ENCODE measurements around the gene MARF1.
"Not testable (repeated sequence)": the region's sequence is repeated elsewhere in the genome, so short reads cannot be mapped to it uniquely, and the experiment has no call there.

MARF1 gene

DNA sequence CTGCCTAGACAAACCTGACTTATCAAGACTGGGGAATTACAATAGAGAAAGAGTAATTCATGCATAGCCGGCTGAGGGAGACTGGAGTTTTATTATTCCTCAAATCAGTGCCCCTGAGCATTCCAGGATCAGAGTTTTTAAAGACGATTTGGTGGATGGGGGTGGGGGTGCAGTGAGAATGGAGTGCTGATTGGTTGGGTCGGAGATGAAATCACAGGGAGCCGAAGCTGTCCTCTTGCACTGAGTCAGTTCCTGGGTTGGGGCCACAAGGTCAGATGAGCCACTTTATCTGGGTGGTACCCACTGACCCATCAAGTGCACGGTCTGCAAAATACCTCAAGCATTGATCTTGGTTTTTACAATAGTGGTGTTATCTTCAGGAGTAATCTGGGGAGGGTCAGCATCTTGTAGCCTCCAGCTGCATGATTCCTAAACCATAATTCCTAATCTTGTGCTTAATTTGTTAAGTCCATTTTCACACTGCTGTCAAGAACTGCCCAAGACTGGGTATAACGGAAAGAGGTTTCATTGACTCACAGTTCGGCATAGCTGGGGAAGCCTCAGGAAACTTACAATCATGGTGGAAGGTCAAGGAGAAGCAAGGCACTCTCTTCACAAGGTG is 69.6 kb downstream of the MARF1 start:
- H3K4me3 ChIP-seq (ENCODE audit: low read depth, low read length), result no peak overlapping the region
- TF ChIP-seq, protein P1, sequence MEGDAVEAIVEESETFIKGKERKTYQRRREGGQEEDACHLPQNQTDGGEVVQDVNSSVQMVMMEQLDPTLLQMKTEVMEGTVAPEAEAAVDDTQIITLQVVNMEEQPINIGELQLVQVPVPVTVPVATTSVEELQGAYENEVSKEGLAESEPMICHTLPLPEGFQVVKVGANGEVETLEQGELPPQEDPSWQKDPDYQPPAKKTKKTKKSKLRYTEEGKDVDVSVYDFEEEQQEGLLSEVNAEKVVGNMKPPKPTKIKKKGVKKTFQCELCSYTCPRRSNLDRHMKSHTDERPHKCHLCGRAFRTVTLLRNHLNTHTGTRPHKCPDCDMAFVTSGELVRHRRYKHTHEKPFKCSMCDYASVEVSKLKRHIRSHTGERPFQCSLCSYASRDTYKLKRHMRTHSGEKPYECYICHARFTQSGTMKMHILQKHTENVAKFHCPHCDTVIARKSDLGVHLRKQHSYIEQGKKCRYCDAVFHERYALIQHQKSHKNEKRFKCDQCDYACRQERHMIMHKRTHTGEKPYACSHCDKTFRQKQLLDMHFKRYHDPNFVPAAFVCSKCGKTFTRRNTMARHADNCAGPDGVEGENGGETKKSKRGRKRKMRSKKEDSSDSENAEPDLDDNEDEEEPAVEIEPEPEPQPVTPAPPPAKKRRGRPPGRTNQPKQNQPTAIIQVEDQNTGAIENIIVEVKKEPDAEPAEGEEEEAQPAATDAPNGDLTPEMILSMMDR (IDR thresholded peaks at IDR 0.05; ENCODE audit: borderline replicate concordance, insufficient read depth, low read depth, low read length), result no peak

DNA sequence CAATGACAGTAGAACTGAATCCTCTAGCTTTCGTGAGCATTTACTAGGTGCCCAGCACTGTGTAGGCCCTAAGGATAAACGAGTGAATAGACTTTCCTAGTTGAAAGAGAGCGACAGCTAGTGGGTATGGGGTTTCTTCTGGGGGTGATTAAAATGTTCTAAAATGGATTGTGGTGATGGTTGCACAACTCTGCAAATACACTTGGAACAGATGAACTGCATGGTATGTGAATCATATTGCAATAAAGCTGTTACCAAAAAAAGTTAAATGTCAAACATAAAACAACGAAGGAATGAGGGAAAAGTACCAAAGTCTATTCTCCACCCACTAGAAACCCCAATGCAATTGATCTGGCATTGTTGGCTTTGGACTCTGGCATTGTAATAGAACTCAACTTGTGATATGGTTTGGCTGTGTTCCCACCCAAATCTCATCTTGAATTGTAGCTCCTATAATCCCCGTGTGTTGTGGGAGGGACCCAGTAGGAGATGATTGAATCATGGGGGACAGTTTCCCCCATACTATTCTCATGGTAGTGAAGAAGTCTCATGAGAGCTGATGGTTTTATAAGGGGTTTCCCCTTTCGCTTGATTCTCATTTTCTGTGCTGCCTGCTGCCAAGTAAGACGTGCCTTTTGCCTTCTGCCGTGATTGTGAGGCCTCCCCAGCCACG is 70.5 kb downstream of the MARF1 start:
- no peak overlapping the region for H3K4me3 ChIP-seq (ENCODE audit: low read depth, low read length)
- TF ChIP-seq, protein P1 (IDR thresholded peaks at IDR 0.05; ENCODE audit: borderline replicate concordance, insufficient read depth, low read depth, low read length), result no peak

DNA sequence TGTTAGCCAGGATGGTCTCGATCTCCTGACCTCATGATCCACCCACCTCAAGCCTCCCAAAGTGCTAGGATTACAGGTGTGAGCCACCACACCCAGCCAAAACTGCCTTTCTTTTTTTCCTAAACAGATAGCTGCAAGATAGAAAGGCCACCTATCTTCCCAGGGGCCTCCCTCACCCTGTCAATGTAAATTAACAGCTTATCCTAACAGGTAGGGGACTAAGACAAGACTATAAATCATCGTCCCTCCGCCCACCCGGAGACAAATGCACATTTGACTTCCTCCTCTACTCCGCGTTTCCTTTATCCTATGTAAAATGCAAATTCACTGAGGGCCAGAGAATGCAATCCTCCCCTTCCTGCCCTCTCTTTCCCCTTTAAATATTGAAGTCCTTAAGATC is 71.4 kb downstream of the MARF1 start:
- H3K4me3 ChIP-seq (ENCODE audit: low read depth, low read length), result no peak overlapping the region
- TF ChIP-seq, protein P1 (IDR thresholded peaks at IDR 0.05; ENCODE audit: borderline replicate concordance, insufficient read depth, low read depth, low read length), result no peak

DNA sequence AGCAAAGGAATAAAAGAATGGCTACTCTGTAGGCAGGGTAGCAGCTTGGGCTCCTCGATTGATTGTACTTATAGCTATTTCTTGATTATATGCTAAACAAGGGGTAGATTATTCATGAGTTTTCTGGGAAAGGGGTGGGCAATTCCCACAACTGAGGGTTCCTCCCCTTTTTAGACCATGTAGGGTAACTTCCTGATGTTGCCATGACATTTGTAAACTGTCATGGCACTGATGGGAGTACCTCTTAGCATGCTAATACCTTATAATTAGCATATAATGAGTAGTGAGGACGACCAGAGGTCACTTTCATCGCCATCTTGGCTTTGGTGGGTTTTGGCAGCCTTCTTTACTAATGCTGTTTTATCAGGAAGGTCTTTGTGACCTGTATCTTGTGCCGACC is 72.3 kb downstream of the MARF1 start:
- H3K4me3 ChIP-seq (ENCODE audit: low read depth, low read length), result not testable (repeated sequence)

DNA sequence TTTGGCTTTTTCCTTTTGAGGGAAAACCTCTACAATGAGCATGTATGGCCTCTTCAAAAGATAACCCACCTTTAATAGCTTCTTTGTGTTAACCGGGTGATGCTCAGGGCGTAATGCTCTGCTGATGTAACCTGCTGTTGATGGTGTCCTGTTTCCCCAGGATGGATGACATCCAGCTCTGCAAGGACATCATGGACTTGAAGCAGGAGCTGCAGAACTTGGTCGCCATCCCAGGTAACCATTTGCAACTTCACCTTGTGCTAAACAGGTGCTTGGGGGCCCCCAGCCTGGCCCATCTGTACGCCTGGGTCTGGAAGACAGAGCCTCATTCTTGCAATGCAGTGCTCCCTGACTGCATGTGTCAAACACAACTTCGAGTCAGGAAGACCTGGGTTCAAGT is 75.1 kb downstream of the MARF1 start:
- no peak overlapping the region for H3K4me3 ChIP-seq (ENCODE audit: low read depth, low read length)
- TF ChIP-seq, protein P1 (IDR thresholded peaks at IDR 0.05; ENCODE audit: borderline replicate concordance, insufficient read depth, low read depth, low read length), result no peak

DNA sequence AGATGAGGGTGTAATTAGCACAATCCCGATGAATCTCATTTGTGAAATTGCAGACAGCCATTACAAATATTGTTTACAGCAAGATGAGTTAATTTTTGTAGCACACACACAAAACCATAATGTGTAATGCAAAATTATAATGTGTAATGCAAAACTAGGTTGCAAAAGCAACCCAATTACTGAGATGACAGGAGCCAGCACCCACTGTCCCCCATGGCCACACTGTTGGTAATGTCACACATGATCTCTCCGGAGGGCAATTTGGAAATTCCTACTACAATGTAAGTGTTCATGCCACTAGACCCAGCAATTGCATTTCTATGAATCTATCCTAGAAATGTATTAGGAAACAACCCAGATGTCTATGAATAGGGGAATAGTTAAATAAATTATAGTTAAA is 76.9 kb downstream of the MARF1 start:
- TF ChIP-seq, protein P1 (IDR thresholded peaks at IDR 0.05; ENCODE audit: borderline replicate concordance, insufficient read depth, low read depth, low read length), result no peak
- H3K4me3 ChIP-seq (ENCODE audit: low read depth, low read length), result no peak overlapping the region

DNA sequence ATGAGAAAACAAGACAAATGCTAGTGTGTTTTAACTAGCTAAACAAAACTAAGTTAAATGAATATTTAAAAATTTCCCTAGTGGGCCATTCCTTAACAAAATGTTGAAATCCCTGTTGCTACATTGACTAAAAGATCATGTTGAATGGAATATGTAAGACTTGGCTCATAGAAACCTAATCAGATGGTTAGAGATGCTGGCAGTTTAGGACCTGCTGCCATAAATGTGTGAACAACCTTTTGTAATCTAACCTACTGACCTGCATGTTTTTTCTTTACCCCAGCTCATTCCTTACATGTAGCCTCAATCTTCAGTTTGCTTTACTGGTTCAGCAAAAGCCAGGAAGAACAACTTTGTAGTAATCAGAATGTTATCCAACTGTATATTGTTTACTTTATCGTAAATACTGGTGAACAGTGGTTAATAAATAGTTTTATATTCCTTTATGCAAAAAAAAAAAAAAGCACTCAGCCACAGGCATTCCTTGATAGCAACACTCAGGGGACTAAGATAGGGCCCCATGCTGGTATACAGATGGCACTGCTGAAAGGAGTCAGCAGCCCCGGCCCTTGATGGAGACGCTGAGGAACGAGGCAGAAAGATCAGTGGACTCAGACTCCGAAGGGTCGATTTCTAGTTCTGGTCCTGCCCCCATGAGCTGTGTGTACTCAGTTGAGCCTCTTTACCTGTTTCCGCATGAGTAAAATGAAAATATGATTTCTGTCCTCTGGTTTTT is 78.2 kb downstream of the MARF1 start:
- H3K4me3 ChIP-seq (ENCODE audit: low read depth, low read length), result no peak overlapping the region
- TF ChIP-seq, protein P1 (IDR thresholded peaks at IDR 0.05; ENCODE audit: borderline replicate concordance, insufficient read depth, low read depth, low read length), result no peak
